GM11168 (cell line): ENCODE measurements around the gene THSD4.

Experiments used
- in situ Hi-C: fragments of 300-500 bp; cut with MboI; formaldehyde crosslinking; loops from one replicate; pipeline ENCODE4 v1.12.0; 2022; ENCODE audit warnings: low sequenced_read_pairs; ENCODE audit not compliant: unreplicated experiment

The THSD4 gene

DNA sequence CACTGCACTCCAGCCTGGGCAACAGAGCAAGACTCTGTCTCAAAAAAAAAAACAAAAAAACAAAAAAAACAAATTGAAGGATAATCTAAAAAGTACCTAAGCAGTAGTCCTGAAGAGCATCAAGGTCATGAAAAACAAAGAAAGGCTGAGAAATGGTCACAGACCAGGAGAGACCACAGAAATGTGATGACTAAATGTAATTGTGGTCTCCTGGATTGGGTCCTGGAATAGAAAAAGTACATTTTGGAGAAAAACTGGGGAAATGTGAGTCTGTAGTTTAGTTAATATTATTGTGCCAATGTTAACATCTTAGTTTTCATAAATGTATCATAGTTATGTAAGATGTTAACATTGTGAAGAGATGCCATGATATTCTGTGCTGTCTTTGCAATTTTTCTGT, 427.6 kb downstream of the THSD4 start:
- in situ Hi-C loops, result no loop called here

DNA sequence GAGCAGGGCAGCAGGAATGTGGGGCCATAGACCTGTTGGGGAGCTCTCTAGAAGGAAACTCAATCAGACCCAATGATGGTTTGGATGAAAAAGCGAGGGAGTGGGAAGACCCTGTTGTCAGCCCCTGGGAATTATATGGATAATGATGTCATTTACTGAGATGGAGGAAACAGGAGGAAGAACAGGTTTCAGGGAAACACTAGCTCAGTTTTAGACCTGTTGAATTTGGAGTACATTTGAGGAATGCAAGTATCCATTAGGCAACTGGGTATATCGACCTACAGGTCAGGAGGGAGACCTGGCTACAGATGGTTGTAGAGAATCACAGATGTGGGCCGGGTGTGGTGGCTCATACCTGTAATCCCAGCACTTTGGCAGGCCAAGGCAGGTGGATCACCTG, 428.1 kb downstream of the THSD4 start:
- in situ Hi-C loops, result no loop called here

DNA sequence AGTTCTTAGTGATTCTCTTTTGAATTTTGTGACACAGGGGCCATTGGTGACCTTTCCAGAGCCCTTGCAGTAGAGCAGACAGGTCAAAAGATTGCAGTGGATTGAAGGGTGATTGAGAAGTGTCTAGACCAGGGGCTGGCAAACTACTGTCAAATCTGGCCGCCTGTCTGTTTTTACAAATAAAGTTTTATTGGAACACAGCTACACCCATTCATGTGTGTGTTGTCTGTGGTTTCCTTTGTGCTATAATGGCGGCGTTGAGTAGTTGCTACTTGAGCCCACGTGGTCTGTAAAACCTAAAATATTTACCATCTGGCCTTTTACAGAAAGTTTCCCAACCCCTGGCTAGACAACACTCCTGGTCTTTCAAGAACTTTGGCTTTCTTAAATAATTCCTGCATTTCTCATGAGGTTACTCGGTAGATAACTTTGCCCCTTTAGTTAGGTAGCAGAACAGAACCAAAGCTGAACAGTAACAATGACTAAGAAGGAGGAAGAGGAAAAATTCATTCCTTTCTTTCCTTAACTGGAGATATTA, 430.0 kb downstream of the THSD4 start:
- in situ Hi-C loops, result no loop called here

DNA sequence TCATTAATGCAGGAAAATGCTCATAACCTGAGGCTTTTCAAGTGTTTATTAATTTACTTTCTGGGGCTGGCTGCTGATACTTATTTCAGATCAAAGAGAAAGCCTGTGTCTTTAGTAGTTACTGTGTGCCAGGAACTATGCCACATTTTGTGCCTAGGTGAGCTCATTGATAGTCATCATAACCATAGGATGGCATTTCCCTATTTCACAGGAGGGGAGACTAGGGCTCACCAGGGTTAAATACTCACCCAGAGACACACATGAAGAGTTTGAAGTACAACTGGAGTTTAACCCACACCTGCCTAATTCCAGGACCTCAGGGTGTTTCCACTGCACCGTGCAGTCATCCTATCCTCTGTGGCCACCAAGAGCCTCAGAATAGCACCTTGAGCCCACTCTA, 430.7 kb downstream of the THSD4 start:
- in situ Hi-C loops, result no loop called here

DNA sequence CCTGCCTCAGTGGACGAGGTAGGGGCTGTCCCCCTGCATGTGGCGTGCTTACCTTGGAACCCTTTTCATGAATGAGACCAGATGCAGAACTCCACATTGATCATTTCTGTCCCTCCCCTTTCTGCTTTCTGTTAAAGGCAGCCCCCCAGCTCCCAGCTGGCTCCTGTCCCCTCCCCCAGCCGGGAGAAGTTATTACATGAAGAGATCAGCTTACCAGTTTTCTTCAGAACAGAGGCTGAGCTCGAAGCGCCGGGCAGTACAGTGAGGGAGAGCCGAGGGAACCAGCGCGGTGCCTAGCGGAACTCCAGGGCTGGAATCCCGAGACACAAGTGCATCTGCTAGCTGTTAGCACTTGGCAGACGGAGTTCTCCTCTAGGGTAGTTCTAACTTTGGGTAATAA, 431.7 kb downstream of the THSD4 start:
- in situ Hi-C loops, result no loop called here

DNA sequence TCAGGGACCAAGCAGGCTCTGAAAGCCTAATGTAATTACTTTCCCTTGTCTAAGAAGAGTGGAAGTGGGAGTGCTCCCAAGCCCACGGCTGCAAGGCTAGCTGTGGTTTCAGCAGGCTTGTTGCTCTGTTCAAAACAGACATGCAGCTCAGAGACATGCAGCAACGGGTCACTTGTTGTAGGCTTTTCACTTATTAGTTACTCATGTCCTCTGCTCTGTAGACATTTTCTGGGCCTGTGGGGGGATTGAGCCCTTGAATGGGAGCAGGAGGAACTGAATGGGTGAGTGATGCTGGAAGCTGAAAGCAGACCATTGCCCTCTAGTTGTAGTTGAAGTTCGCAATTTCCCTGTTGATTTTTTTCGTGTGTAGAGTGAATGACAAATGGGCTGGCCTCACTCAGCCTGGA, 433.1 kb downstream of the THSD4 start:
- in situ Hi-C loops, result no loop called here

DNA sequence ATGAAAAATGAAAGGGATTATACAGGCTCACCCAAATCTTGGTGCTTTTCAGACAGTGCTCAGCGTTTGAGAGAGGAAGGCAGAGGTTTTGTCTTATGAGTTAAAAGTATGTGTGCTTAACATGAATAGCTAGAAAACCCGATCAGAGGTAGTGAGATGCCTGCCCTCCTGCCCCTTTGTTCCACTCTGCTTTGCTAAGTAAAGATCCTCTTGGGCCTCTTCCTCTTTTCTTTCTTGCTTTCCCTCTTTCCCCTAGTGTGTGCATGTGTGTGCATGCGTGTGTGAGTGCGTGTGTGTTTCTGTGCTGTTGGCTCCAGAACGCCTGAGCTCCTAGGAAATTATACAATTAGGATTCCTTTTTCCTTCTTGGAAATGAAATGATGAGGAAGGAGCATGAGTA, 433.8 kb downstream of the THSD4 start:
- in situ Hi-C loops, result no loop called here

DNA sequence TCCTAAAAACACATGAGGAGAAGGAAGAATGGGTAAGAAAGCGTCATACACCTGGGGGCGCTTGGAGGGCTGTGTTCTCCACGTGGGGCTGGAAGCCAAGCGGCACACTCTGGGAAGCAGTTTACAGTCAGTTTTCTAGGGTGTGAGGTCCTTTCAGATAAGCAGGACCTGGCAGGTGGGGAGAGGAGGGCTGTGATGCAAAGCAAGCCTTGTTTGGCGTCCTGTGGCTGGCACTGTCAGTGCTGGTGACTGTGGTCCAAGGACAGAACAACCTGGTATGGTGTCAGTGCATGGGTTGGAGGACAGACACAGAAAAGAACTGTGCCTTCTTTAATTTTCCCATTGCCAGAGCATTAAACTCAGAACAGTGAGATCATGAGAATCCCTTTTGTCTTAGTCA, 434.4 kb downstream of the THSD4 start:
- in situ Hi-C loops, result no loop called here

DNA sequence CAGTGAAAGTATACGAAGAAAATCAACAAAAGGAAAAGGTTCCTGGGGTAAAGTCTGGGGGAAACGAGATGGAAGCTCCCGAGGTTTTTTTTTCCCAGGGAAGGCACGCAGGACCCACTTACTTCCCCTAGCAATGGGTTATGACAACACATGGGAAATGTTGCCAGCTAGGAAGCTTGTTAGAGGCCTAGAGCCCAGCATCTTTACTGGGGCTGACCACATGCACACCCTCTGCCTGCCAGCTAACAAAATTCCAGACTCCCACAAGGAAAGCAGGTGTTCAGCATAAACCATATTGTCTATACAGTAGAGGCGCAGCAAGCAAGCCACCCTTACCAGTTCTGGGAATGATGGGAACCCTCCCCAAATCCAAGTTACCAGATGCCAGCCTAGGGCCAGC, 436.3 kb downstream of the THSD4 start:
- in situ Hi-C loops, result no loop called here

DNA sequence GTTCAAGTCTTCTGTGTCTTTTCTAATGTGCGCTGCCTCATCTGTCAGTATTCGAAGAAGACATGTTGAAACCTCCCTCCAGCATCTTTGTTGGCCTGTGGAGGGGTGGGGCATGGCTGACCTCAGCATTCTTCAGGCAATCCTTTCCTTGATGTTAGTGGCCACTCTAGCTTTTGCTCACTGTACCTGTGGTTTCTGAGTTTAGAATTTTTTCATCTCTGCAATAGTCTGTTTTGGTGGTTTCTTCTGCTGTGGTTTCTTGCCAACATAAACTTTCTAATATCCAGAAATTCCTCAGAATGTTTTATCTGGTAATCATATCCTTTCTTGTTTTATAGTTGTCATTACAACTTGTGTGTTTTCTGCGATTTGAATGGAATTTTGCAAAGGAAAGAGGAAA, 443.8 kb downstream of the THSD4 start:
- in situ Hi-C loops, result no loop called here

DNA sequence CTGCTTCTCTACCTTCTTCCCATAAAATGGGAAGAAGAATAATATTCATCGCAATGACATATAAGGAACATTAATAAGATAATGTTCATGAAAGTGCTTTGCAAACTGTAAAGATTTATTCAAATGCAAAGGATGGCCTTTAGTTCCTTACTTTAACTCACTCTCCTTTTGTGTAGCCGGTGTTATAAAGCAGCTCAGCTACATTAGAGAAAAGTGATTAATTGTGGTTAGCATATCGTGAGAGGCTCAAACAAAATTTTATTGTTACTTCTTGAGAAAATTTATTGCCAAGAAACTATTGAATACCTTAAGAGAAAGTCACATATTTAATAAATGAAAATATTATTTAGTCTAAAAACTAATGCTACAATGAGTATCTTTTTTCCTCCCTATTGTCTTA, 444.3 kb downstream of the THSD4 start:
- in situ Hi-C loops, result no loop called here

DNA sequence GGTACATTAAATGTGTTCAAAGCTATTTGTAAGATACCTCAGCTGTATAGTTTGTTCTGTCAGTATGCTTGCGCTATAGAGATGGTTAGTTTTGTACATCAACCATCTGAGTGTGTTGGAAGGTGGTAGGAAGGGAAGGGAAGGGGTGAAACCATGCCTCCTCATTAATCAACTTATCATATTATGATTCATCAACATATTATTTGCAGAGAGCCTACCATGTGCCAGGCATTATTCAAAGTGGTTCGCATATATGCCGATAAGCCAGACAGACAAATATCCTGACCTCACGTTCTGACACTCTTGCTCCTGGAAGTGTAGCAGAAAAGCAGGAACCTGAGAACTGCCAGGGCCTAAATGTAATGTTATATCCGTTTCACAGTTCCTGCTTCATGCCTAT, 447.0 kb downstream of the THSD4 start:
- in situ Hi-C loops, result no loop called here

DNA sequence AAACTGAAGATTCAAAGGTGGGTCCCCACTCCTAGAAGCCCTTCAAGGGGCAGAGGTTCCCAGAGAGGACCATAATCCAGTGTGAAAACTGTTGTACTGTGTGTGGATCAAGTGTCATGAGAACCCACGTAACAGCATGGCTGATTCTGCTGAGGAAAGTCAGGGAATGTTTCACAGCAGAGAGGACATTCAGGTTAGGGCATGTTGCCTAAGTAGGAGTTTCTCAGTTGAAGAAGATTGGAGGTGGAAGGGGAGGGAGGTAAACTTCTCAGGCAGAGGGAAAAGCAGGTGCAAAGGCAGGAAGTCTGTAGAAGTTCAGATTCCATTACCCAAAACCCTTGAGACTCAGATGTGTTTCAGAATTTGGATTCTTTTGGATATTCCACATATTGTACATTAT, 448.9 kb downstream of the THSD4 start:
- in situ Hi-C loops, result no loop called here

DNA sequence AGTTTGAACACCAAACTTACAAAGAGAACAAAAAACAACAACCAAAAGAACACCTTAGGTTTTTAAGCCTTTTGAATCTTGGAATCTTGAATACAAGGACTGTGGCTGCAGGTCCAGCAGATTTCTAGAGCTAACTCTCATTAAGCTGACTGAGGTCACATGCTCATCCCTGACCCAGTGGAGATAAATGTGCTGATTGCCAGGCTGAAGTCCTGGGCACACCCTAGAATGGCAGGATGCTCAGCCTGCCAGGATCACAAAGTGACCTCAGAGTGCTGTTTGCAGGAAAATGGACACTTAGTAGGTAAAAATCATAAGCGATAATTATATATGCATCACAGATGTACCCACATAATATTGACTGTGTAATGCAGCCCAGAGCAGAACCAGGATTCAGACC, 449.7 kb downstream of the THSD4 start:
- in situ Hi-C loops, result no loop called here

DNA sequence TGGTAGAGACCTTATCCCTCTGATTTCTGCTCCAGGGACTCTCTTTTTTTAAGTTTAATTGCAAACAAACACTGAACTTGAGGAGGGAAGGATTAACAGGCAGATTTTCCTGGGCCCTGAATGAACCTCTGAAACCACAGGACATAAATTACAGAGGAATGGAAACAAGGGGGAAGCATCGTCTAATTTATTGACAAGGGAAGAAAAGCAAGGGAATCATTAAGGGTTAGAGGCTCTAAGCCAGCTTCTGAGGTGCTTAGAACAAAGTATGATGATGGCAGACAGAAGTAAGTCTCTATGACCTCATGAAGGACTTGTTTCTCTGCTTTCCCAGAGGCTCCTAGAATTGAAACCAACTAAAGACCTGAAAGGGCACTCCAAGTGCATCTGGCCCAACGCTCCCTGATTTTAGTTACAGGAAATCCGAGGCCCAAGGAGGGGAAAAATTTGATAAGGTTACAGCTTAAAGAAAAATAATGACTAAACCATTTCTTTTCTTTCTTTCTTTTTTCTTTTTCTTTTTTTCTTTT, 450.4 kb downstream of the THSD4 start:
- in situ Hi-C loops, result no loop called here

DNA sequence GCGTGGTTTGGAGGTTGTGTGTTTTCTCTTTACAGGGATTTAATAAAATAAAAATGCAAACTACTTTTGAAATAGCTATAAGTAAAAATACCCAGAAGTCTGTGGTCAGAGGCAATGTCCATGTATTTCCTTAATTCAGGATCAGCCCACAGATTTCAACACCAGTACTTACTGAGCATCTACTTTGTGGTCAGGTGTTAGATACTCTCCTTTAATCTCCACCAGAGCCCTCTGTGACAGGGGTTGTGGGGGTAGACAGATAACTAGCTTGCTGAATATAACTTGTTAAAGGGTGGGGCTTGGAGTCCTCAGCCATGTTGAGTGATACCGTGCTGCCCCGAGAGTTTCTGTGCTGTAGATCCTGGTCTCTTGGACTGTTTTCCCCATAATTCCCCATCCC, 451.0 kb downstream of the THSD4 start:
- in situ Hi-C loops, result no loop called here

DNA sequence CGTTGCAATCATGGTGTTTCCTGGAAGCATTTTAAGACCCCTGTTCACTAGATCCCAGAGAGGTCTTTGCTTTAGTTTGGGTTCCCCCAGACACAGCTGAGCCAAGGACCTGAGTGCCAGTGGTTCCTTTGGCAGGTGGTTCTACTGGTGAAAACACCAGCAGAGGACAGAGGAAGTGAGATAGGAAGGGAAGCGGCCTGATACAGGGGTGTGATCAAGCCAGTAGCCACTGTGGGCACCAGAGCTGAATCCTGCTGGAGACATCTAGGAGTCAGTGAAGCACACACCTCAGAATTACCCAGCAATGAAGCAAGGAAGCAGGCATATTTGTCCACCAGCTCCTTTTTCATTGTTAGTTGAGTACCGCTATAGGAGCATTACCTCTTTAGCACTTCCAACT, 451.9 kb downstream of the THSD4 start:
- in situ Hi-C loops, result no loop called here

DNA sequence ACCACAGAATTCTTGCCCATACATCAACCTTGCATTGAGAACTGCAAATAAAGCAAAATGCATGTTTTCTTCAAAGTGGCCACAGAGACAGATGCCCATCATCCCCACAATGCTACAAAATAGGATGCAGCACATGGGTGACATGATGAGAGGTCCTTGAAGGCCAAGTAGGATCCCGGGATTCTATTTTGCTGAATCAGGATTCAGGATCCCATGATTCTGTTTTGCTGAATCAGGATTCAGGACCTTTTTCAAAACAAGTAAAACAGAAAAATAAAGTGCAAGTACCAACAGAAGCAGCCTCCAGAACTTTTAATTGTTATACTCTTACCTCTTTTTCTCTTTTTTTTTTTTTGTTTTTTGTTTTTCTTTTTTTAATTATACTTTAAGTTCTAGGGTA, 453.0 kb downstream of the THSD4 start:
- in situ Hi-C loops, result no loop called here

DNA sequence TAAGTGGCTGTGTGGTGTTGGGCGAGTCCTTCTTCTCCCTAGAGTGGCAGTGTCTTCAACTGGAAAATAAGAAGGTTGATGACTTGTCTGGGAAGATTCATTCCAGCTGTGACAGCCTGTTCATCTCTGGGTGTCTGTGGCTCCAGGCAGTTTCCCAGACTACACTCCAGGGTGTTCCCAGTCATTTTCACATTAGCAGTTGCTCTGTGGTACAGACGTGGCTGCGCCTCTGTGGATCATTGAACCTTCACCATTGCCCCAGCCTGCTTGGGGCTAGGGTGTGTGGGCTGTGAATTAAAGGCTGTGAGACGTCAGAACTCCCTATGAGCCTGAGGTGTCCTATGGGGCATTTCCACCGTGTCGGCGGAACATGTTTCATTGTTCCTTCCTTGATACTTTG, 455.5 kb downstream of the THSD4 start:
- in situ Hi-C loops, result no loop called here

DNA sequence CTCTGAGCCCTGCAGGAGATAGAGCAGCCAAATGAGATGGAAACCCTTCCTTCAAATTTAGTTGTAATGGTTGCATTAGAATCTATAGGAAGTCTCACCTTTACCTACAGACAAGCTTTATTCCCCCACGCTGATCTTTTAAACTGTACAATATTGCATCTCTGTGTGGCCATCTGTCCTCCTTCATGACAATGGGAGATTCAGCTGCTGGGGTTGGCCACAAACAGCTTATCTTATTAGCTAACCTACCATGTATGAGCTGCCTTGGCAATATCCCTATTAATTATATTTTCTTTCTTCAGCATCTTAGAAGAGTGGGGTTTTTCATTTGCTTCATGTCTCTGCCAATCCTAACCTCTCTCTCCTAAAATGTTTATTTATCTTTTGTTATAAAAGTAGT, 456.4 kb downstream of the THSD4 start:
- in situ Hi-C loops, result no loop called here

DNA sequence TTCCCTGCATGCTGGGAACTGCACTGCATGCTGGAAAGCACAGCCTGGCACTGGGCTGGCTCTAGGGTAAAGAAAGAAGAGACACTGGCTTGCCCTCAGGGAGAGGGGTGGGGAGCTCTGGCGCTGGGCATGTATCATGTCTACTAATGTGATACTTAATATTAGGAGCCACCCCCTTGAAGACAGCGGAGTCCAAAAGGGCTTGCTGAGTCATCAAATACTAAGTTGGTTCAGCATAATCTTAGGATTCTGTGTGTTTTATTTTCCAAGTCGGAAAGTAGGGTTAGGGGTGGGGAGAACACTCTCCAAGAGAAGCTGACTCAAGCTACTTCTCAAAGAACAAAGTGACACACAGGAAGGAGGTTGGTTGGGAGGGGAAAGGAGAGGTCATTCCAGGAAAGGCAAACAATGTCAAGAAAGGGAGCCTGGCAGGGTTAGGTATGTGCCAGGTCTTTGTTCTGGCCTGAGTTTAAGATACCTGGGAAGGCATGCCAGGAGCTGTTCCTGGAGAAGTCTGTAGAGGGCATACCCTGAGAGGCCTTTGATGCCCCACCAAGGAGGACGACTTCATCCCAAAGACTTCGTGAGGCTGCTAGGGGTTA, 457.3 kb downstream of the THSD4 start:
- in situ Hi-C loops, result no loop called here

DNA sequence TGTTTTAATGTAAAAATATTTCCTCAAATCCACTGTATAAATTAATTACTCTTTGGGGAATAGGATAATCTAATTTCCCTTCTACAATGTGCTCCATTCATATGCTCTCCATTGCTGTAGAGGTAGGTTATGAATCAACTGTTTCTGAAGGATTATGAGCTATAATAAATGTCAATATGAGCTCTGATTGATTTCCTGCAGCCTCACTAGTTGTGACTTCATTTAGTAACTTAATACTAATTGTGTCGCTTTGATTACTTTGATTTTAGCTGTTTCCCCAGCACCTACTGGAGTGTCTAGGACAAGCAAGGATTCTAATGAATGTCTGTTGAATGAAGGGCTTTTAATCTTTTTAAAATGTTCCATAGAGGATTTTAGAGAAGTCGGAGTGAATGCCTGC, 458.3 kb downstream of the THSD4 start:
- in situ Hi-C loops, result no loop called here
